Endothelial cell of umbilical vein (primary cell): ENCODE measurements around the gene KCNMB2. TPM values are rescaled to one million over a fixed set of nuclear protein-coding genes. Genes with fewer than 3 reads are reported as not detected.

Source experiments
- BruUV-seq: library from RNA; stranded (reverse); fragments of 400-500 nt; replicated peaks from 2 replicates; lab custom pipeline; 2021; lab: Mats Ljungman, UMichigan
- CTCF ChIA-PET: fragments of 300-600, 350-600 bp; sonication (Branson Sonifier 250); formaldehyde crosslinking; loops from one replicate; lab custom pipeline; 2021; ENCODE audit warnings: antibody characterized with exemption, inconsistent platforms; lab: Charles Lee
- POLR2A ChIA-PET: fragments of 300-600, 350-600 bp; sonication (Branson Sonifier 250); formaldehyde crosslinking; loops from one replicate; lab custom pipeline; 2021; ENCODE audit warnings: antibody characterized with exemption, inconsistent platforms; lab: Charles Lee
- DNase-seq: peaks from one replicate; pipeline ENCODE4 v3.0.0-alpha.2; 2011; ENCODE audit warnings: low read depth, low spot score
- FAIRE-seq: peaks from 2 replicates; lab custom pipeline; 2011; peaks lifted over from hg19 to GRCh38; lab: Jason Lieb, UNC
- H2AFZ ChIP-seq: 2 replicates; pipeline ENCODE4 v1.6.0; 2012; ENCODE audit warnings: low read depth, low read length, control low read depth, inconsistent platforms
- H3K27ac ChIP-seq: 2 replicates; pipeline ENCODE4 v1.5.1; 2011; ENCODE audit warnings: low read depth, mild to moderate bottlenecking, control low read depth, low read length, moderate library complexity; ENCODE audit not compliant: insufficient read depth
- H3K27me3 ChIP-seq, 2 experiments: 2 replicates each; pipeline versions ENCODE4 v1.6.0 to v1.6.1; 2011; ENCODE audit warnings: low read length in 2 of 2, mixed read lengths in 1 of 2; ENCODE audit not compliant: control insufficient read depth in 2 of 2, insufficient read depth in 2 of 2
- H3K36me3 ChIP-seq, 2 experiments: 2 replicates in 1 of 2; 3 replicates in 1 of 2; pipeline ENCODE4 v1.5.1; 2011; ENCODE audit warnings: low read length in 2 of 2, mild to moderate bottlenecking in 1 of 2, moderate library complexity in 1 of 2; ENCODE audit not compliant: control insufficient read depth in 2 of 2, insufficient read depth in 2 of 2; ENCODE audit errors: extremely low read depth in 1 of 2
- H3K4me1 ChIP-seq: 3 replicates; pipeline ENCODE4 v1.5.1; 2011; ENCODE audit warnings: mild to moderate bottlenecking, low read length; ENCODE audit not compliant: control insufficient read depth, insufficient read depth; ENCODE audit errors: extremely low read depth
- H3K4me2 ChIP-seq: 2 replicates; pipeline ENCODE4 v1.6.1; 2011; ENCODE audit warnings: low read length, control low read depth, mixed read lengths; ENCODE audit not compliant: insufficient read depth
- H3K4me3 ChIP-seq, 3 experiments: fragments of 200-600 bp in 1 of 3; sonication (generic), shearing (Covaris generic) in 1 of 3; replicated peaks in 1 of 3; 2 replicates each; pipeline ENCODE4 v1.5.1; 2011 to 2016; ENCODE audit warnings: control low read depth in 3 of 3, low read length in 3 of 3, mild to moderate bottlenecking in 2 of 3, inconsistent platforms in 1 of 3, low read depth in 1 of 3, moderate library complexity in 1 of 3; ENCODE audit not compliant: insufficient read depth in 1 of 3
- H3K79me2 ChIP-seq: 2 replicates; pipeline ENCODE4 v1.6.0; 2012; ENCODE audit warnings: low read length, inconsistent platforms; ENCODE audit not compliant: control insufficient read depth, insufficient read depth
- H3K9ac ChIP-seq: replicated peaks from 2 replicates; pipeline ENCODE3; 2011; ENCODE audit warnings: low read length, control low read depth; ENCODE audit not compliant: insufficient read depth; ENCODE audit errors: extremely low read depth
- H3K9me1 ChIP-seq: replicated peaks from 3 replicates; pipeline ENCODE4 v1.6.0; 2011; ENCODE audit warnings: mild to moderate bottlenecking, low read length; ENCODE audit not compliant: control insufficient read depth, insufficient read depth; ENCODE audit errors: extremely low read depth
- H3K9me3 ChIP-seq: replicated peaks from 2 replicates; pipeline ENCODE4 v1.5.1; 2012; ENCODE audit warnings: low read length, inconsistent platforms; ENCODE audit not compliant: control insufficient read depth, insufficient read depth
- H4K20me1 ChIP-seq: replicated peaks from 2 replicates; pipeline ENCODE3; 2011; ENCODE audit warnings: mild to moderate bottlenecking, low read length; ENCODE audit not compliant: control insufficient read depth, insufficient read depth; ENCODE audit errors: extremely low read depth
- CTCF ChIP-seq, 2 donors: IDR thresholded peaks; 1 replicate in 1 of 2; 2 replicates in 1 of 2; pipeline ENCODE4 v1.5.1; 2011; ENCODE audit warnings: low read length in 2 of 2, mild to moderate bottlenecking in 2 of 2, moderate library complexity in 2 of 2, control low read depth in 1 of 2, inconsistent platforms in 1 of 2, low read depth in 1 of 2; ENCODE audit not compliant: insufficient read depth in 1 of 2; ENCODE audit errors: extremely low read depth in 1 of 2
- EZH2 ChIP-seq: IDR thresholded peaks from 2 replicates; pipeline ENCODE4 v1.6.1; 2012; ENCODE audit warnings: borderline replicate concordance, low read depth, mild to moderate bottlenecking, moderate library complexity, low read length, inconsistent platforms; ENCODE audit not compliant: severe bottlenecking
- FOS ChIP-seq: IDR thresholded peaks from 2 replicates; pipeline ENCODE4 v1.6.1; 2011; ENCODE audit warnings: mild to moderate bottlenecking, low read length, moderate library complexity, borderline replicate concordance; ENCODE audit not compliant: insufficient read depth
- GATA2 ChIP-seq: IDR thresholded peaks from 2 replicates; pipeline ENCODE4 v1.7.0; 2011; ENCODE audit warnings: low read depth, mild to moderate bottlenecking, moderate library complexity, mixed read lengths, low read length; ENCODE audit not compliant: insufficient read length, insufficient read depth
- JUN ChIP-seq: IDR thresholded peaks from 2 replicates; pipeline ENCODE4 v1.6.1; 2011; ENCODE audit warnings: borderline replicate concordance, low read depth; ENCODE audit not compliant: insufficient read length, insufficient read depth
- MYC ChIP-seq: IDR thresholded peaks from one replicate; pipeline ENCODE4 v1.6.1; 2011; ENCODE audit warnings: mild to moderate bottlenecking, low read depth, low read length
- POLR2A ChIP-seq: IDR thresholded peaks from 2 replicates; pipeline ENCODE4 v1.6.1; 2012; ENCODE audit warnings: low read depth, mild to moderate bottlenecking, control low read depth, low read length
- POLR2AphosphoS5 ChIP-seq: IDR thresholded peaks from 2 replicates; pipeline ENCODE4 v1.6.1; 2012; ENCODE audit warnings: low read depth, mild to moderate bottlenecking, control low read depth, low read length, moderate library complexity; ENCODE audit not compliant: insufficient read depth
- dilution Hi-C: fragments of 300-500 bp; cut with MboI; formaldehyde crosslinking; loops from one replicate; pipeline ENCODE4 v1.15.0; 2019; ENCODE audit warnings: low sequenced_read_pairs; ENCODE audit not compliant: extremely low pct_ligation_motif_present
- intact Hi-C: fragments of 100-400 bp; cut with micrococcal nuclease; formaldehyde crosslinking; loops from one replicate; pipeline ENCODE4 v1.10.0; 2022
- polyA plus RNA-seq, 4 experiments: library from polyadenylated mRNA; depleted of rRNA in 3 of 4; stranded (reverse) in 3 of 4; unstranded in 1 of 4; fragments of >200 nt; gene quantifications; 2 replicates each; pipeline versions ENCODE4 v1.2.1 to v1.2.3, GENCODE V29; 2011 to 2012; ENCODE audit warnings: missing spikeins in 1 of 4
- total RNA-seq: library from RNA; stranded (reverse); gene quantifications from 2 replicates; pipeline ENCODE4 v1.2.3, GENCODE V29; 2021
- TF ChIP-seq, protein P1 (sequence below): IDR thresholded peaks from 2 replicates; pipeline ENCODE4 v1.6.1; 2011; ENCODE audit not compliant: insufficient read depth, insufficient read length

Gene KCNMB2
- total and polyA plus RNA-seq, 2 donors (not counting 3 experiments of a cell fraction or from before 2014, with no cell fraction given) = not detected

- Histone ChIP-seq H3K4me2 (no peak overlapping the region), H3K9me1 (no peaks in the 10 kb centered on the region), H3K79me2 (no peaks in the 10 kb centered on the region), H3K9ac (no peak overlapping the region), H2AFZ (no peak overlapping the region), H3K9me3 (no peaks in the 10 kb centered on the region), H3K27me3 (no peaks in the 10 kb centered on the region), H3K4me3 (no peak overlapping the region), H3K36me3 (no peaks in the 10 kb centered on the region), H3K4me1 (no peaks in the 10 kb centered on the region), H3K27ac (no peak overlapping the region), H4K20me1 (no peaks in the 10 kb centered on the region)
- no TSS peak for BruUV-seq
- FAIRE-seq (no peak), DNase-seq (no peak)
- ChIA-PET CTCF (no interaction called here), POLR2A (no interaction called here)
- TF ChIP-seq, protein P1, sequence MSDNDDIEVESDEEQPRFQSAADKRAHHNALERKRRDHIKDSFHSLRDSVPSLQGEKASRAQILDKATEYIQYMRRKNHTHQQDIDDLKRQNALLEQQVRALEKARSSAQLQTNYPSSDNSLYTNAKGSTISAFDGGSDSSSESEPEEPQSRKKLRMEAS = no peak
- TF ChIP-seq POLR2AphosphoS5 (no peak), JUN (no peak), FOS (no peak), GATA2 (no peak), EZH2 (no peak), CTCF (IDR thresholded peaks at IDR 0.05; ENCODE audit: extremely low read depth in 1 of 2, insufficient read depth in 1 of 2, low read depth in 1 of 2, low read length in 2 of 2) (no peak), MYC (no peak), POLR2A (no peak)
- intact Hi-C loops = no loop called here
- dilution Hi-C loops = no loop called here
These were observed 314.4 kb downstream of the KCNMB2 start for GRCh38 chr3:178850450-178851190.
